Upper lobe of right lung (tissue), 1 donor: ENCODE results near the gene RALGAPB. TPM values are rescaled to one million over a fixed set of nuclear protein-coding genes. Genes with fewer than 3 reads are reported as not detected.
"Not testable (repeated sequence)": the region's sequence is repeated elsewhere in the genome, so short reads cannot be mapped to it uniquely, and the experiment has no call there.

Source experiments
- ATAC-seq: fragments of 200-7000 bp; cut with Tn5 transposase; one replicate; pipeline ENCODE4 v1.9.1; 2020; ENCODE audit warnings: mild to moderate bottlenecking, moderate library complexity
- DNase-seq: peaks from one replicate; pipeline ENCODE4 v3.0.0-alpha.2; 2020
- H3K27ac ChIP-seq: fragments of 200-600 bp; one replicate; pipeline ENCODE4 v1.8.0; 2022
- H3K27me3 ChIP-seq: fragments of 200-600 bp; one replicate; pipeline ENCODE4 v1.8.0; 2022; ENCODE audit warnings: mild to moderate bottlenecking
- H3K36me3 ChIP-seq: fragments of 200-600 bp; one replicate; pipeline ENCODE4 v1.8.0; 2022
- H3K4me1 ChIP-seq: fragments of 200-600 bp; one replicate; pipeline ENCODE4 v1.8.0; 2022
- H3K4me3 ChIP-seq: fragments of 200-600 bp; one replicate; pipeline ENCODE4 v1.8.0; 2022; ENCODE audit warnings: mild to moderate bottlenecking
- H3K9me3 ChIP-seq: fragments of 200-600 bp; one replicate; pipeline ENCODE4 v1.8.0; 2022
- CTCF ChIP-seq: fragments of 200-600 bp; IDR thresholded peaks from one replicate; pipeline ENCODE4 v1.8.0; 2022; ENCODE audit warnings: antibody characterized with exemption
- intact Hi-C: fragments of 100-400 bp; cut with DNase I; formaldehyde crosslinking; loops from one replicate; pipeline ENCODE4 v1.11.0; 2022
- total RNA-seq: library from RNA; stranded (reverse); fragmentation: NEBNext Ultra II Directional; extraction: Animal tissue kit (Norgen Biotek cat#: 25700); gene quantifications from one replicate; pipeline ENCODE4 v1.2.1, GENCODE V29; 2021
- donor health status: DM: no; HTN: yes; CAD: no; lungs with severe emphysema.

The RALGAPB gene
- total RNA-seq, 1 donor from 2014 or later = 35.4 TPM

DNA sequence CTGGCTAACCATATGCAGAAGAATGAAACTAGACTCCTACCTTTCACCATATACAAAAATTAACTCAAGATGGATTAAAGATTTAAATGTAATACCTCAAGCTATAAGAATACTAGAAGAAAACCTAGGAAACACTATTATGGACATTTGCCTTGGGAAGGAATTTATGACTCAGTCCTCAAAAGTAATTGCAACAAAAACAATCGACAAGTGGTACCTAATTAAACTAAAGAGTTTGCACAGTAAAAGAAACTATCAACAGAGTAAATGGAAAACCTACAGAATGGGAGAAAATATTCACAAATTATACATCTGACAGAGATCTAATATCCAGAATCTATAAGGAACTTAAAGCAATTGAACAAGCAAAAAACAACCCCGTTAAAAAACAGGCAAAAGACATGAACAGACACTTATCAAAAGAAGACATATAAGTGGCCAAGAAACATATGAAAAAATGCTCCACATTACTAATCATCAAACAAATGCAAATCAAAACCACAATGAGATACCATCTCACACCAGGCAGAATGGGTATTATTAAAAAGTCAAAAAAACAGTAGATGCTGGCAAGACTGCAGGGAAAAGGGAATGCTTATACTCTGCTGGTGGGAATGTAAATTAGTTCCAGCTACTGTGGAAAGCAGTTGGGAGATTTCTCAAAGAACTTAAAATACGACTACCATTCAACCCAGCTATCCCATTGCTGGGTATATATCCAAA is 31.9 kb downstream of the RALGAPB start:
- ATAC-seq (no peak), DNase-seq (no peak)
- Histone ChIP-seq H3K27ac (no peak overlapping the region), H3K36me3 (peaks cover 52% of the 10 kb centered on the region), H3K27me3 (no peaks in the 10 kb centered on the region), H3K9me3 (no peaks in the 10 kb centered on the region), H3K4me1 (no peaks in the 10 kb centered on the region), H3K4me3 (no peak overlapping the region)
- TF ChIP-seq CTCF = no peak
- intact Hi-C loops = no loop called here

DNA sequence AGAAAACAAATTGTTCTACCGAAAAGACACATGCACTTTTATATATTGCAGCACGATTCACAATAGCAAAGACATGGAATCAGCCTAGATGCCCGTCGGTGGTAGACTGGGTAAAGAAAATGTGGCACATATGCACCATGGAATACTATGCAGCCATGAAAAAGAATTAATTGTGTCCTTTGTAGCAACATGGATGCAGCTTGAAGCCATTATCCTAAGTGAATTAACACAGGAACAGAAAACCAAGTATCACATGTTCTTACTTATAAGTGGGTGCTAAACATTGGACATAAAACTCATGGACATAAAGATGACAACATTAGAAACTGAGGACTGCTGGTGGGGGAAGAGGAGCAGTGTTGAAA is 32.4 kb downstream of the RALGAPB start:
- Histone ChIP-seq H3K9me3 (no peaks in the 10 kb centered on the region), H3K27ac (no peak overlapping the region), H3K4me1 (no peaks in the 10 kb centered on the region), H3K36me3 (peaks cover 53% of the 10 kb centered on the region), H3K4me3 (no peak overlapping the region), H3K27me3 (no peaks in the 10 kb centered on the region)
- intact Hi-C loops = no loop called here
- TF ChIP-seq CTCF = no peak
- ATAC-seq = no peak
- DNase-seq = no peak

DNA sequence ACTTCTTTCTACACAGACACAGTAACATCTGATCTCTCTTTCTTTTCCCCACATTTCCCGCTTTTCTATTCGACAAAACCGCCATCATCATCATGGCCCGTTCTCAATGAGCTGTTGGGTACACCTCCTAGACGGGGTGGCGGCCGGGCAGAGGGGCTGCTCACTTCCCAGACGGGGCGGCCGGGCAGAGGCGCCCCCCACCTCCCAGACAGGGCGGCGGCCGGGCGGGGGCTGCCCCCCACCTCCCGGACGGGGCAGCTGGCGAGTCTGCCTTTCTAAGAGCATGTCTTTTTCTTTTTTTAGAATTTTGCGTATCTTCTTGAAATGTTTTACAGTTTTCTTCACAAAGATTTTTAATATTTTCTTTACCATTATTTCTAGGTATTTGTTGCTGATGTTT is 39.1 kb downstream of the RALGAPB start:
- H3K9me3 ChIP-seq, ATAC-seq, intact Hi-C loops, H3K27ac ChIP-seq, H3K4me3 ChIP-seq, DNase-seq, H3K4me1 ChIP-seq, H3K27me3 ChIP-seq: not testable (repeated sequence)
- peaks cover 63% of the 10 kb centered on the region for H3K36me3 ChIP-seq

- intact Hi-C loops = no loop called here
- no peak for ATAC-seq
- Histone ChIP-seq H3K4me3 (no peak overlapping the region), H3K27me3 (no peaks in the 10 kb centered on the region), H3K36me3 (peaks cover 73% of the 10 kb centered on the region), H3K4me1 (no peaks in the 10 kb centered on the region), H3K9me3 (no peaks in the 10 kb centered on the region), H3K27ac (no peak overlapping the region)
- no peak for DNase-seq
- TF ChIP-seq CTCF = no peak
These were observed 41.5 kb downstream of the RALGAPB start for GRCh38 chr20:38514185-38514584.

GRCh38 chr20:38514947-38515346 is 42.3 kb downstream of the RALGAPB start:
- Histone ChIP-seq H3K27ac (no peak overlapping the region), H3K27me3 (no peaks in the 10 kb centered on the region), H3K4me1 (no peaks in the 10 kb centered on the region), H3K4me3 (no peak overlapping the region), H3K36me3 (peaks cover 71% of the 10 kb centered on the region), H3K9me3 (no peaks in the 10 kb centered on the region)
- ATAC-seq (no peak), DNase-seq (no peak)
- no peak for TF ChIP-seq CTCF
- intact Hi-C loops = no loop called here

DNA sequence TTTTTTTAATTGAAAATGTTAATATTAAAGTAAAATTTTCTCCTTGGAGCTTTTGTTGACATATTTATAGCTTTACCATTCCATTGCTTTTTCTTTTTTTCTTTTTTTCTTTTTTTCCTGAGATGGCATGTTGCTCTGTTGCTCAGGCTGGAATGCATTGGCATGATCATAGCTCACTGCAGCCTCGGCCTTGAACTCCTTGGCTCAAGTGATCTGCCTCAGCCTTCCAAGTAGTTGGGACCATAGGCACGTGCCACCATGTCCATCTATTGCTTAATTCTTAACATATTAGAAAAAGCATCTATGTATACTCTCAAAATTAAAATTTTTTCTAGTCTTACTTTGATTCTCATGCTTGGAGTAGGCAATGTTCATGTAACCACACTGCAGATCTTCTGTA is 43.0 kb downstream of the RALGAPB start:
- intact Hi-C loops = no loop called here
- Histone ChIP-seq H3K9me3 (no peaks in the 10 kb centered on the region), H3K4me1 (no peaks in the 10 kb centered on the region), H3K27me3 (no peaks in the 10 kb centered on the region), H3K36me3 (peaks cover 67% of the 10 kb centered on the region), H3K4me3 (no peak overlapping the region), H3K27ac (no peak overlapping the region)
- no peak for ATAC-seq
- DNase-seq = no peak
- no peak for TF ChIP-seq CTCF
